GM18499 (cell line): ENCODE data around the gene CEP76.
"Not testable (repeated sequence)": the region's sequence is repeated elsewhere in the genome, so short reads cannot be mapped to it uniquely, and the experiment has no call there.

ENCODE experiments used
- ATAC-seq: cut with Tn5 transposase; IDR thresholded peaks from one replicate; pipeline ENCODE4 v1.9.1; 2021; ENCODE audit warnings: moderate number of reproducible peaks; ENCODE audit not compliant: insufficient read depth, unreplicated experiment

CEP76 gene

DNA sequence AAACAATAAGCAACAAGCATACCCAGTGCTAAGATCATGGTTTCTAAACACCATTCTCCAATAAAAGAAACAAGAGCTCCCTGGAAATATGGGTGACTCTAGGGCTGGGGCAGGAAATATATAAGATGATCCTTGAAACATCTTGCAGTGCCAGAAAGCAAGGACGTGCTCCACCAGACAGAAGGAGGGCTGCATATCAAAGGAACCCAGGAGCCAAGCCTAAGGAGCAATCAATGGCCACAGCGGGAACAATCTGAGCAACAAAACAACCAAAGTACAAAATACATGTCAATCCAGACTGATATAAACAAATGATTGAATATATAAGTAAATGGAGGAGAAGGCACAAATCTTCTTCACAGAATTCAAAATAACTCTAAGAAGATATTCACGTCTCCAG, 54.8 kb downstream of the CEP76 start:
- no peak for ATAC-seq

DNA sequence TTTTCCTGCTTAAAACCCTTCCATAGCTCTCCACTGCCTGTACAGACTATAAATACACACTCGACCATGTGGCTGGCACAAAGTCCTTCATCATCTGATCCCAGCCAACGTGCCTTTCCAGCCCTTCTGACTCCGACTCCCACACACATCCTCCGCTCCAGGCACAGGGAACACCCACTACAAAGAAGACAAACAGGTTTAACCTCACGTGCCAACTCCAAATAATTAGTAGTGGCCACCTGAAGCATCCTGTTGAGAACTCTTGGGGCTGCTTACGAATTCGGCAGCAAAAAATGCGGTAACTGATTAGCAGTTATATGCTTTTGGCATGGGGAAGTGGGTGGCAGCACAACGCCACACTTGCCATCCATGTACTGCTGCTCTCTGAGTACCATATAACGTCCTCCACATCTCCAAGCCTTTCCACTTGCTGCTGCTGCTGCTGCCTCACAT, 56.7 kb downstream of the CEP76 start:
- ATAC-seq = no peak

DNA sequence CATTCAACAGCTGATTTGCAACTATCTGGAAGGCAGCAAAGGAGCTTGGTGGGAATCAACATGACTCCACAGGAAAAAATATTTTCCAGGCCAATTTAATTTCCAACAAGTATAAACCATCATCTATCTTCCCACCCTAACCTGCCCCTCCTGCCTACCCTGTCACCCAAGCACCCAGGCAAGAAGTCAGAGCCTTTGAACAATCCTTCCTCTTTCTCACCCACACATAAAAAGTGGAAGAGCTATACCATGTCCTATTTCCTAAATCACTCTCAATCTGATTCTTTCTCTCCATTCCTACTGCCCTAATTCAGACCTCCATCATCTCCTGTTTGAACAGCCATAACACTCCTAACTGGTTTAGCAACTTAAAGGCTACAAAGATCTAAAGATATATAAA, 57.3 kb downstream of the CEP76 start:
- no peak for ATAC-seq

DNA sequence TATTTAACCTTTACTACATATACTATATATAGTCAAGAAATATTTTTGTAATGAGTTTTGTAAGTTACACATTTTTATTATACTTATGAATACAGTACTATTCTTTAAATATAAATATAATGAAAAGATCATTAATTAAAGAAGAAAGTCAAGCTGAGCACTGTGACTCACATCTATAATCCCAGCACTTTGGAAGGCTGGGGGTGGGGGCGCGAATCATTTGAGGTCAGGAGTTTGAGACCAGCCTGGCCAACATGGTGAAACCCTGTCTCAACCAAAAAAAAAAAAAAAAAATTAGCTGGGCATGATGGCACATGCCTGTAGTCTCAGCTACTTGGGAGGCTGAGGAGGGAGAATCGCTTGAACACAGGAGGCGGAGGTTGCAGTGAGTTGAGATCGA, 58.8 kb downstream of the CEP76 start:
- not testable (repeated sequence) for ATAC-seq

DNA sequence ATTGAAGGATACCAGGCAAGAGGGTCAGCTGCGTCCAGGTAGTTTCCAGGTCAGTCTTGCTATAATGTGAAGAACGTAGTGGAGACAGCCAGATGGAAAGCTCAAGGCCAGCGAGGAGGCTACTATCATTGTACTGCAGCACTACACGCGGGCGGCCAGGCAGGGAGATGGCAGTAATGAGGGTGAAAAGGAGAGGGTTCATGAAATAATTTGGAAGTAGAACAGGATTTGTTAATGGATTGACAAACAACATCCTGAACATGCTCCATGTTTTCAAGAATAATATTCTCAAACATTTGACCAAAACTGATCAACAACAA, 61.7 kb downstream of the CEP76 start:
- no peak for ATAC-seq

DNA sequence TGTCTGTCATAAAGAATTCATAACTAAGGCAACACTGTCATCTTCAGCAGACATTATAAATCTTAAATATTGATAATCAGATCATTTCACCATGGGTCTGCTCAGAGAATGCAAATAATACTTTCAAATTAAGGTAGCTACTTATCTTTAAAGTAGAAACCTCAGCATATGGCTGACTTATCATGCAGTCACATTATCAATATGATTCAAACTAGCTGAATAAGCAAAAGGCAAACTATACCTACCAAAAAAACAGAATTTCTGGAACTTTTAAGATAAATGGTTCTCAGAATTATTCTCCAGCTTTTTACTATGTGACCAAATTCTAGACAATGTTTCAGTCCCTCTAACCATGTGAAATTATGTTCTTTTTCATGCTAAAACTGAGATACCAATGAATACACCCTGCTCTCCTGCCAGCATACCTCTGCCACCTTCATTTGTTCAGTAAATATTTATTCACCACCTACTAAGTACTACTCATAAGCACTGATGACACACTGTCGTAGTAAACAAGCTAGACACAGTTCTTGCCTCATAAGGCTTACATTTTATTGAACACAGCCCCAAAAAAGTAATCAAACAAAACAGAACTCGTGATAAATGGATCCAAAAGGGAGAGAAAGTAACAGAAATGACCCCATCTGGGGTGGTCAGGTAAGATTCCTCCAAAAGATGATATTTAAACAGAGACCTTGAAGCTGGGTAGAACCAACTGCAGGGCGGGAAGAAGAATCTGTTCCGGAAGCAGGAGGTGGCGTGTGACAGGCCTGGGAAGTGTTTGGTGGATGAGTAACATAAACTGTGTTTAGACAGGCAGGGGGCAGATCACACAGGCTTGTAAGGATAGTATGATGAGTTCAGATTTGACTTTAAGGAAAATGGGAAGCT, 62.3 kb downstream of the CEP76 start:
- ATAC-seq = no peak

DNA sequence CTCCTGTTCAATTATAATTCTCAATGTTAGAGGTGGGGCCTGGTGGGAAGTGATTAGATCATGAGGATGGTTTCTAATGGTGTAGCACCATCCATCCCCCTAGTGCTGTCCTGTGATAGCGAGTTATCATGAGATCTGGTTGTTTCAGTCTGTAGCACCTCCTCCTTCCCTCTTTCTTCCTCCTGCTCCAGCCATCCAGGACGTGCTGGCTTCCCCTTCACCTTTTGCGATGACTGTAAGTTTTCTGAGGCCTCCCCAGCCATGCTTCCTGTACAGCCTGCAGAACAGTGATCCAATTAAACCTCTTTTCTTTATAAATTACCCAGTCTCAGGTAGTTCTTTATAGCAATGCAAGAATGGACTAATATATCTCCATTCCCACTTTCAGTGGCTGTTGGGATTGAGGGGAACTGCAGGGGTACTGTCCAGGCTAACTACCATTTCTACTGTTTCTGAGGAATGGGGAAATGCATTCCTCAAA, 63.8 kb downstream of the CEP76 start:
- no peak for ATAC-seq

DNA sequence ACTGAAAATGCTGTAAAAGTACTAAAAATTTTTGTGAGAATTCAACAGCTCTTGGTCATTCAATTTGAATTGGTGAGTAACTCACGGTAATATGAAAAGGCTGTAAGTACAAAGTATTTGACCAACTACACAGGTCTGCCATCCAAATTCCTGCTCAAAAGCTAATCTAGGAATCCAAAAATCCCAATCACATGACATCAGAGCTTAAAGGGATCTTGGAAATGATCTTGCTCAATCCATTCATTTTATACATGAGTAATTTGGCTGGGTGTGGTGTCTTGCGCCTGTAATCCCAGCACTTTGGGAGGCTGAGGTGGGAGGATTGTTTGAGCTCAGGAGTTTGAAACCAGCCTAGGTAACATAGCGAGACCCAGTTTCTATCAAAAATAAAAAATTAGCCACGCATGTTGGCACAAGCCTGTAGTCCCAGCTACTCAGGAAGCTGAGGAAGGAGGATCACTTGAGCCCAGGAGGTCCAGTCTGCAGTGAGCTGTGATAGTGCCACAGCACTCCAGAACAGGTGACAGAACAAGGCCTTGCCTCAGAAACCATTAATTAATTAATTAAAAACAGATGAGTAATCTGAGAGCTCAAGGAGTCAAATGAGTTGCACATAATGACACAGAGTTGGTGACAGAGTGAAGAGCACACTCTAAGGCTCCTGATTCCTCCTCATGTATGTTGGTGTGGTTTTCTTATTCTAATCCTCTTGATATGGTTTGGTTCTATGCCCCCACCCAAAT, 64.5 kb downstream of the CEP76 start:
- no peak for ATAC-seq

DNA sequence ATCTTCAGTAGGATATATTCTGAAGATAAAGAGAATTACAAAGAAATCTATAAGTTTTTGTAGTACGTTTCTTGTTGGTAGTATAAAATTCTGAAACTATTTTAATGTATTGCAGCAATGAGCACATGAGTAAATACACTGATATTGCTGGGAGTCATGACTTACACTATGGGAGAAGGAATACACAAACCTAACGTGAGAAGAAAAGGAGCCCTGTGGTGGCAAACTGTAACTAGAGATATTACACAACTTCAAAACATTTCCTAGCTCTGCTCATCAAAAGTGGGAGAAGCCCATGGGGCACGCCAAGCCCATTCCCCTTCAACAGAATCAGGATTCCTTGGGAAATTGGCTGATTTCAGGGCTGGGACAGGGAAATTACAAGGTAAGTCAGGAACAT, 65.1 kb downstream of the CEP76 start:
- ATAC-seq = no peak

DNA sequence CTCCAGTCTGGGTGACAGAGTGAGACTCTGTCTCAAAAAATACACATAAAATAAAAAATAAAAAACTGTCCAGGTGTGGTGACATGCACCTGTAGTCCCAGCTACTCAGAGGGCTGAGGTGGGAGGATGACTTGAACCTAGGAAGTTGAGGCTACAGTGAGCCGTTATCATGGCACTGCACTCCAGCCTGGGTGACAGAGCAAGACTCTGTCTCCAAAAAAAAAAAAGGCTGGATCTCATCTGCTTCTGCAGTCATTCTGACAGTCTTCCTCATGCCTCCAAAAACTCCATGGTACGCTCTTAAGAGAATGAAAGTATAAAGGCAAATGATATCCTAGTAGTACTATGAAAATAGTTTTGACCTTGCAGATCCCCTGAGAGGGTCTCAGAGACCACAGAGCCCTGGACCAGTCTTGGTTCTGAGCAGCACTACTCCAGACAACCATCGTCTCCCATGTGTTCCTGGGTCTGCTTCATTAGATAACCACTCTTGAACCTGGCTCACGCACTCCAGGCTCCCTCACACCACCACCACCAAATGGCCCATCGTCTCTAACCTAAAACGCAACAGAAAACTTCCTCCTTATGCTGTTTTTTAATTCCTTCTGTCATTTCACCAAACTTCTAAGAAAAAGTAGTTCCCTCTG, 70.6 kb downstream of the CEP76 start:
- ATAC-seq = no peak

DNA sequence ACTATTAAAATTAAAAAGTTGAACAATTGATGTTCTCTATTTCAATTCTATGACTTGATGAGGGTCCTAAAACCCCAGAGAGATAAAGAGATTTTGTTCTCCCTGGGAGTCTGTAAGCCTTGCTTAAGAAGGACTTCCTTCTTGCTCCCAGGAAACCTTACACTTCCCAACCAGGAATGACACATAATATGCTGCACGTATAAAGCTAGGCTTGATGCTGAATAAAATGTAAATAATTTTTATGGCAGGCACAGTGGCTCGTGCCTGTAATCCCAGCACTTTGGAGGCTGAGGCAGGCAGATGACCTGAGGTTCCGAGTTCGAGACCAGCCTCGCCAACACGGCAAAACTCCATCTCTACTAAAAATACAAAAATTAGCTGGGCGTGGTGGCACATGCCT, 72.4 kb downstream of the CEP76 start:
- no peak for ATAC-seq

DNA sequence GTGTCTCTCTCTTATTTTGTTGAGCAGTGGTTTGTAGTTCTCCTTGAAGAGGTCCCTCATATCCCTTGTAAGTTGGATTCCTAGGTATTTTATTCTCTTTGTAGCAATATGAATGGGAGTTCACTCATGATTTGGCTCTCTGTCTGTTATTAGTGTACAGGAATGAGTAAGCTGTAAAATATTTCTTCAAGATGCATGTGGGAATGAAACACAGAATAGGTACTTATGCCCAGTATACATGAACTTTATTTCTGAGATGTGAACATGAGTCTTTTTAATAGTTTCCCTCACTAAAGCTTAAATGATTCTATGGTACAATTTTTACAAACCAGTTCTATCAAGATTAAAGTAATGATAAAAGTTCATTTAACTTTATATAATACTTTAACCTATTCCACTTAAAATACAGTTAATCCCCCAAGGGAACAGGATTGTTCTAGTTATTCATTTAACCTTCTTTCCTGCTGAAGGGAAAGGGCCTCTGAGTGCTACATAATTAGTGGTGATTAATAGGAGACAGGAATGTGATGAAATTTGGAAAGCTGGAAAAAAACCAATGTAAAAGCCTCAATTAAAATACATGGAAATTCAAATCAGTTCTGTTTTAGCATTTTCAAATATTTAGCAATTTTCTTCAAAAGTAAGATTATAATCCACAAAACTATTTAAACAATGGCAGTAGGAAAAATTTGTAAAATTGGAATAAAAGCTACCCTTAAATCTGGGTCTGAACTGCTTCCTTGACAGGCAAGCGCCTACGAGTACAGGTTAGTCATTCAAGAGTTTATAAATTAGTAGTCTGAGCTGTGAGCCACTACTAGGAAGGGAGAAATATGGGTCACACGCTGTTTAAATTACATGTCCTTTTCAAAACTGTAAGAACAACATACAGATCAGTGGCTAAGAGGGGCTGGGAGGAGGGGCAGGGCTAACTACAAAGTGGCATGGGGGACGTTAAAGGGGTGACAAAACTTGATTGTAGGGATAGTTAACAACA, 73.5 kb downstream of the CEP76 start:
- no peak for ATAC-seq

DNA sequence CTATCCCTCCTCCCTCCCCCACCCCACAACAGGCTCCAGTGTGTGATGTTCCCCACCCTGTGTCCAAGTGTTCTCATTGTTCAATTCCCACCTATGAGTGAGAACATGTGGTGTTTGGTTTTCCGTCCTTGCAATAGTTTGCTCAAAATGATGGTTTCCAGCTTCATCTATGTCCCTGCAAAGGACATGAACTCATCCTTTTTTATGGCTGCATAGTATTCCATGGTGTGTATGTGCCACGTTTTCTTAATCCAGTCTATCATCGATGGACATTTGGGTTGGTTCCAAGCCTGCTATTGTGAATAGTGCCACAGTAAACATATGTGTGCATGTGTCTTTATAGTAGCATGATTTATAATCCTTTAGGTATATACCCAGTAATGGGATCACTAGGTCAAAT, 75.3 kb downstream of the CEP76 start:
- ATAC-seq = not testable (repeated sequence)

DNA sequence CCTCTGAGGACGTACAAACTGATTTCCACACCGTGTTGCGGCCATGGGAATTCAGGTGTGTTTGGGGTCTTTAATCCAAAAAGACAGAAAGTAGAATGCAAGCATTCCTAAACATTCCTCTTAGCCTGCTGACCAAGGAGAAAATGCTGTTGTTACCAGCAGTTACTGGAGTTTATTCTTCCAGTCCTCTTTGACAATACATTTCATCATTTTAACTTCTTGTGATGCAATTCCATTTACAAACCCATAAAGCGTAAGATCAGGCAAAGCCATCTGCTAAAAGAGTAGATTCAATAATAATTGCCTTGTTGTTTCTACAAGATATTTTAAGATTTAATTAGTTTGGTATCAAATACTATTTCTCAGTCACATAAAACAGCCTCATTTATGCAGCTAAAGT, 77.3 kb downstream of the CEP76 start:
- no peak for ATAC-seq
